Activated CD8-positive, alpha-beta memory T cell treated with anti-CD3 and anti-CD28 coated beads for 1 hour (primary cell): ENCODE results near the gene TPGS1.
A peak's percentile ranks its signal among the peaks of the same experiment; 100 is the strongest.

Experiments
- DNase-seq, 2 donors: peaks; one replicate each; pipeline ENCODE4 v3.0.0-alpha.2; 2020; ENCODE audit warnings: low read depth in 1 of 2; ENCODE audit errors: extremely low read depth in 1 of 2

Gene TPGS1

DNA sequence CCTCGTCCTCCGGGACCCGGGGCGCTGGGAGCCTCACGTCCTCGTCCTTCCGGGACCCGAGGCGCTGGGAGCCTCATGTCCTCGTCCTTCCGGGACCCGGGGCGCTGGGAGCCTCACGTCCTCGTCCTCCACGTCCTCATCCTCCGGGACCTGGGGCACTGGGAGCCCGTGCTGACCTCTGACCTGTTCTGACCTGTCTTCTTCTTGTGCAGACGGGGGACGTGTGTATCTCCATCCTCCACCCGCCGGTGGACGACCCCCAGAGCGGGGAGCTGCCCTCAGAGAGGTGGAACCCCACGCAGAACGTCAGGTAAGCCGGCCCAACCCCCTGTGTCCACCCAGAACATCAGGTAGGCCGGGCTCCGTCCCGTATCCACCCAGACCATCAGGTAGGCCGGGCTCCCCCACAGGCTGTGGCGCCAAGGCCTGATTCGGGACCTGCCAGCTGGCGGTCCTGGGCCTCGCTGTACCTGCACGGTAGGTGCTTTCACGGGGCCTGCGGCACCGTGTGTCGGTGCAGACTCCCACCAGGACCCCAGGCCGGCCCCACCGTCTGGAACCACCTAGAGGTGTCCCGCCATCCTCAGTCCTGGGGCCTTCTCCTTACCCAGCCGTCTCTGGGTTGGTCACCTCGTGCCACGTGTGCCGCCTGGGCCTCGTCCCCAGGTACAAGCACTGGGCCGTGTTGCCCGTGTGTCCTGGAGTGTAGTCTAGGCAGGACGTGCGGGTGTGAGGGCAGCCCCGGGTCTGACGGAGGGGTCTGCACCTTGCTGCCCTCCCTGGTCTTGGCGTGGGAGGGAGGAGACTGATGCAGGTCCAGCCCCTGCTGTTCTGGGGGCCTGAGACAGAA, 29.0 kb downstream of the TPGS1 start:
- DNase-seq = no peak

DNA sequence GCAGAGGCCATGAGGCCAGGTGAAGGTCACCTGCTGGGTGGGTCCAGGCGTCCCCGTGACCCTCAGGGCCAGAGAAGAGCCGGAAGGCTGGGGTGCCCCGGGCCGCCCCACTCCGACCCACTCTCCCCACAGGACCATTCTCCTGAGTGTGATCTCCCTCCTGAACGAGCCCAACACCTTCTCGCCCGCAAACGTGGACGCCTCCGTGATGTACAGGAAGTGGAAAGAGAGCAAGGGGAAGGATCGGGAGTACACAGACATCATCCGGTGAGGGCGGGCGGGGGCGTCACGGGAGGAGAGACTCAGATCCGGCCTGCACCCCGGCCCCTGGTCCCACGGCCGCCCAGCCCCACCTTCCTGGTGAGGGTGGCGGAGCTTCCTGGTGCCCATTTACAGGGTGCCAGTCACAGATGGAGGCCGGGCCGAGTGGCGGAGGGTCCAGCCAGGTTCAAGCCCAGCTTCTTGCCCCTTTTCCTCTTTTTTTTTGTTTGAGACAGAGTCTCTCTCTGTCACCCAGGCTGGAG, 29.6 kb downstream of the TPGS1 start:
- no peak for DNase-seq

DNA sequence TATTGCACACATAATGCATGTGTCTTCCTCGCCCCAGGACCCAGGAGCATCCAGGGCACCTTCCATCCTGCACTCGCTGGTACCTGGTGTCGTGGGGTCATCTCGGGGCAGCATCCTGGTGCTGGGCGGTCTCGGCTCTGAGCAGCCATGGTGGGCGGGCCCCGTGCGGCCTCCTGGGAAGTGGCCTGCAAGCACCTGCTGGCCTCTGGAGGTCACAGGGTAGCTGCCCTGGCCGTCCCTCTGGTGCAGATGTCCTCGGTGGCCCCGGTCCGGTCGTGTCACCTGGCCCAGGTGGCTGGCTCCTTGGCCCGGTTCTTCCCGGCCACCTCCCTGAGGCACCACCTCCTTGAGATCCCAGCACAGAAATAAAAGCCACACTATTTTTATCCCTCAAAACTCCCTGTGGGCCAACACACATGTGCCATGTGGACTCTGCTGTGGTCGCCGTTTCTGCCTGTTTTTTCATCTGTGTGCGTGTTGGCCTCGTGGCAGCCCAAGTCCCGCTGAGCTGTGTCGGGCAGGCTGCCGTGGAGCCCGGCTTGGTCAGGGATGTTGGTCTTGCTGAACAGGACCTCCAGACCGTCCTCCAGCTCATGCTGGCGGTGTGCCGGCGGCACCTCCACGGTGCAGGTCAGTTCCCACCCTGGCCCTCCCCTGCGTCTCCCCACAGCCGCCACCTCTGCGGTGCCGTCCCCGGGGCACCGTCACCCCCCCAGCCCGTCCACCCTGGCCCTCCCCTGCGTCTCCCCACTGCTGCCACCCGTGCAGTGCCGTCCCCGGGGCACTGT, 31.5 kb downstream of the TPGS1 start:
- DNase-seq = no peak

DNA sequence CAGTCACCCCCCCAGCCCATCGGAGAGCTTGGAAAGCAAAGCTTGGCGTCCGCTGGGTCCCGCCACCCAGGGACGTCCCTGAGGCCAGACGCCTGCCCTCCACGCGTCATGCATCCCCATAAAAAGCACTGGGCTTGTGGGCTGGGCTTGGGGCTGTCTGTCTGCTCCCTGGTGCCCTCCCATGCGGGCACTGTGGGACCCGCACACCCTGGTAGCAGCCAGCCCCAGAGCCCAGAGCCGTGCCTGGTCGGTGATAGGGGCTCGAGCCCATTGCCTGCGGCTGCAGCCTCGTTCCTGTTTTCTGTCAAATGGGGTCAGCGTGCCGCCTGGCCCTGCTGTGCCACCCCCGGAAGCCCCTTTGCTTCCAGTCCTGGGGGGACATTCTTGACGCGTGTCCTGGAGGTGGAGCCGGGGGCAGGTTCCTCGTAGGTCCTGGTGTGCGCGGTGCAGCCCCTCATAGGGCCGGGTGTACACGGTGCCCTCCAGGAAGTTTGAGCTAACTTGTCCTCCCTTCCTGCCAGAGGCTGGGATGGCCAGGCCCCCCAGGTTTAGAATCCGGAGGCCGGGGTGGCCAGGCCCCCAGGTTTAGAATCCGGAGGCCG, 32.2 kb downstream of the TPGS1 start:
- DNase-seq = no peak

DNA sequence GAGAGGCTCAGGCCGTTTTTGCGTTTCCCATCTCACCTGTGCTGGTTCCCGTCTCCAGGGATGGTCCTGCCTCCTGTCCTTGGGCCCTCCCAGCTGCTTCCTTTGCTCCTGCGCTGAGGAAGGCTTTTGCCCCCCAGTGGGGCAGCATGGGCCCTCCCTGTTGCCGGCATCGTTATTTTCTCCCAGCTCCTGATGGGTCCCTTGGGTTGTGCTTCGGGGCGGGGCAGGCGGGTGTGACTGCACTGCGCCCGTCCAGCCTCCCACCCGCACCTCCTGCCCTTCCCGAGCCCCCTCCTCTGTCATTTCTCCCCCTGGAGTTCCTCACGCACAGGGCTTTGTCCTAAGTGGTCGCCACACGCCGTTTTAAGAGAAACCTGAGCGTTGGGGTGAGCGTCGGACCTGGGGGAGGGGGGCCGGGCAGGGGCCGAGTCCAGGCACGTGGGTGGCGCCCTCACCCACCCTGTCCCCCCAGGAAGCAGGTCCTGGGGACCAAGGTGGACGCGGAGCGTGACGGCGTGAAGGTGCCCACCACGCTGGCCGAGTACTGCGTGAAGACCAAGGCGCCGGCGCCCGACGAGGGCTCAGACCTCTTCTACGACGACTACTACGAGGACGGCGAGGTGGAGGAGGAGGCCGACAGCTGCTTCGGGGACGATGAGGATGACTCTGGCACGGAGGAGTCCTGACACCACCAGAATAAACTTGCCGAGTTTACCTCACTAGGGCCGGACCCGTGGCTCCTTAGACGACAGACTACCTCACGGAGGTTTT, 33.8 kb downstream of the TPGS1 start:
- no peak for DNase-seq

DNA sequence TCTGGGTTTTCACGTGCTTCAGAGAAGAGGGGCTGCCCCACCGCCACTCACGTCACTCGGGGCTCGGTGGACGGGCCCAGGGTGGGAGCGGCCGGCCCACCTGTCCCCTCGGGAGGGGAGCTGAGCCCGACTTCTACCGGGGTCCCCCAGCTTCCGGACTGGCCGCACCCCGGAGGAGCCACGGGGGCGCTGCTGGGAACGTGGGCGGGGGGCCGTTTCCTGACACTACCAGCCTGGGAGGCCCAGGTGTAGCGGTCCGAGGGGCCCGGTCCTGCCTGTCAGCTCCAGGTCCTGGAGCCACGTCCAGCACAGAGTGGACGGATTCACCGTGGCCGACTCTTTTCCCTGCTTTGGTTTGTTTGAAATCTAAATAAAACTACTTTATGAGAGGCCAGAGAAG, 34.4 kb downstream of the TPGS1 start:
- no peak for DNase-seq

DNA sequence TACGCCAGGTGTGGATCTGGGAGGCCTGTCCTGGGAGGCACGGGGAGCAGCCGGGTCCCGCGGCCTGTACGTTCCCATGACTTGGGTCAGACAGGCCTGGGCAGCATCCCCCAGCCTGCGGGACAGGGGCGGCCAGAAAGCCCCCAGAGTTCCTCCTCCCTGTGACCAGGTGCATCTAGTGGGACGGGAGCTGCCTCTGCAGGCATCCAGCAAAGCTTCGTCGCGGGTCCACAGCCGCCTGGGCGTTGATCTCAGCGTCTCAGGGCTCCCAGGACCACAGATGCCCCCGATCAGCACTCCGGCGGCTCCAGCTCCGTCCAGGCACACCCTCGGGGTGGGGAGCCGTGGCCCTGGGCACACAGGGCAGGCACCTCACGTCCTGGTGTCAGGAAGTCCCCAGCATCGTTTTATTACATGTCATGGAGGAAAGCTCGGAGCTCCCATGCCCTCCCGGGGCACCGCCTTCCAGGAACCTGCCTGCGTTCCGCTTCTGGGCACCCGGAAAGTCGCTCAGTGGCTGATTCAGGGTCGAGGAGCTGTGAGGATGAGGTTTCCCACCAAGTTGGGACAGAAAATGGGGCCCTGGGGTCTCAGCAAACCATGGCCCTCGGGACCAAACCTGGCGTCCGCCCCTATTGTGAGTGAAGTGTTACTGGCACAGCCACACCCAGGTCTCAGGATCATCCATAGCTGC, 35.0 kb downstream of the TPGS1 start:
- DNase-seq = no peak

DNA sequence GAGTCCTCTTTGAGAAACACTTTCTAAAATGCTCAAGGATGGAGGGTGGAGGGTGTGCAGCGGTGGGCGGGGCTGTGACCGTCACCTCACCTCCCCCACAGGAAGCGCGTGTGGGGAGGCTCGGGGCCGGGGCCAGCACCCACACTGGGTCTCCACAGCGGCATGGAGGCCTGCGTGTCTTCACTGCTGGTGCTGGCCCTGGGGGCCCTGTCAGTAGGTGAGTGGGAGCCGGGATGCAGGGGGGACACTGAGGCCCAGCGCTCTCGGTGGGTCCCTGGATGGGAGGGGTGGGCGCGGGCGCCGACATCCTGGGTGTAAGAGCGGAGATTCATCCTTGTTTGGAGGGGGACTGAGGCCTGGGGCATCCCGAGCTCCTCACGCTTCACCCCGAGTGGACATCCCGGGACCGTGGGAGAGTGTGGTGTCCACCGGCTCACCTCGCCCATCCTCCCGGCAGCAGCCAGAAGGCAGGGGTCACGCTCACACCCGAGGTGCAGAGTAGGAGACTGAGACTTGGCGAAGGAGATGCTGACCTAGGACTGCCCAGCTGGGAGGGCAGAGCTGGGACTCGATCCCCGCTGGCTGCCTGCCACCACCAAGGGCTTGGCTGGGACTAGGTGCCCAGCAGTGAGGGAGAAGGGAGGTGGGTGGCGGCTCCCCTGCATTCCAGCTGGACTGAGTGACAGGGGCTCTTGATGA, 36.8 kb downstream of the TPGS1 start, which contains the start of gene GZMM:
TSS of gene GZMM (plus strand) at position 144 of the 699 bp plus-strand sequence. CDS start at position 163, 19 bp downstream.
- peak; percentile 55 to 63 for DNase-seq

DNA sequence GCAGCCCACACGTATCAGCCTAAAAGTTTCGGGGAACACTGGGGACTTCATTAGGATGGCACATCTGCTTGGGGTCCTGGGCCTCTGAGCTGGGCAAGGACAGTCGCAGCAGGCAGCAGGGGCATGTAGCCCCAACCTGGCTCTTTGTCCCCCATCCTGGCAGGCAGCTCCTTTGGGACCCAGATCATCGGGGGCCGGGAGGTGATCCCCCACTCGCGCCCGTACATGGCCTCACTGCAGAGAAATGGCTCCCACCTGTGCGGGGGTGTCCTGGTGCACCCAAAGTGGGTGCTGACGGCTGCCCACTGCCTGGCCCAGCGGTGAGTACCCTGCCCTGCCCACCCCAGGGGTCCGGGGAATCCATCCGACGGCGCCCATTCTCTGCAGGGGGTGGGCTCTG, 39.8 kb downstream of the TPGS1 start:
- DNase-seq = no peak

DNA sequence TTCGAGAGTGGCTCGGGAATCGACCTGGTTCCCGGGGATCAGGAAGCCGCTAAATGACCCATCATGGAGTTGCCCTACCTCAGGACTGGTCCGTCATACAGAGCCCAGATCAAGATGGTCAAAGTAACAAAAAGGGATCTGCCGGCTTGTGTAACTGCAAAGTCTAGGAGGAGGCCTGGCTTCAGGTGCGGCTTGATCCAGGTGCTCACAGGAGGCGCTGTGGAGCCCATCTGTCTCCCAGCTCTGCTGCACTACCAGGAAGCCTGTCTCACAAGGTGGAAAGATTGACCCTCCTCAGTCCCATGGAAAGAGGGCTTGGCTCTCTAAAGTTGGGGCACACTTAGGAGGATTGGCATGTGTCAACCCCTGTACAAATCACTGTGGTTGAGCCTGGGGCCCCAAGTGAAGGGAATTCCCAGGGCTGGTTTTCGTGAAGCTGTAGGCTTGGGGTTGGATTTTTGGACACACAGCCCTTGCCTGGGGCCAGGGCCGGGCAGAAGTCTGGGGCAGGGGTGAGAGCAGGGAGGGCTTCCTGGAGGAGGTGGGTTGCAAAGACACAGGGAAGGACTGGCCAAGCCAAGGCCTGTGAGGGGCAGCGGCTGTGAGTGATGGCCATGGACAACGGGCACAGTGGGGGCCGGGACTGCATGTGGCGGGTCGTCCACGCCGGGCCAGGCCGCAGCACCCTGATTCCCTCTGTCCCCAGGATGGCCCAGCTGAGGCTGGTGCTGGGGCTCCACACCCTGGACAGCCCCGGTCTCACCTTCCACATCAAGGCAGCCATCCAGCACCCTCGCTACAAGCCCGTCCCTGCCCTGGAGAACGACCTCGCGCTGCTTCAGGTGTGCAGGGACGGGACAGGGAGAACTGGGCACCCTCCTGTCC, 40.8 kb downstream of the TPGS1 start:
- DNase-seq = no peak

DNA sequence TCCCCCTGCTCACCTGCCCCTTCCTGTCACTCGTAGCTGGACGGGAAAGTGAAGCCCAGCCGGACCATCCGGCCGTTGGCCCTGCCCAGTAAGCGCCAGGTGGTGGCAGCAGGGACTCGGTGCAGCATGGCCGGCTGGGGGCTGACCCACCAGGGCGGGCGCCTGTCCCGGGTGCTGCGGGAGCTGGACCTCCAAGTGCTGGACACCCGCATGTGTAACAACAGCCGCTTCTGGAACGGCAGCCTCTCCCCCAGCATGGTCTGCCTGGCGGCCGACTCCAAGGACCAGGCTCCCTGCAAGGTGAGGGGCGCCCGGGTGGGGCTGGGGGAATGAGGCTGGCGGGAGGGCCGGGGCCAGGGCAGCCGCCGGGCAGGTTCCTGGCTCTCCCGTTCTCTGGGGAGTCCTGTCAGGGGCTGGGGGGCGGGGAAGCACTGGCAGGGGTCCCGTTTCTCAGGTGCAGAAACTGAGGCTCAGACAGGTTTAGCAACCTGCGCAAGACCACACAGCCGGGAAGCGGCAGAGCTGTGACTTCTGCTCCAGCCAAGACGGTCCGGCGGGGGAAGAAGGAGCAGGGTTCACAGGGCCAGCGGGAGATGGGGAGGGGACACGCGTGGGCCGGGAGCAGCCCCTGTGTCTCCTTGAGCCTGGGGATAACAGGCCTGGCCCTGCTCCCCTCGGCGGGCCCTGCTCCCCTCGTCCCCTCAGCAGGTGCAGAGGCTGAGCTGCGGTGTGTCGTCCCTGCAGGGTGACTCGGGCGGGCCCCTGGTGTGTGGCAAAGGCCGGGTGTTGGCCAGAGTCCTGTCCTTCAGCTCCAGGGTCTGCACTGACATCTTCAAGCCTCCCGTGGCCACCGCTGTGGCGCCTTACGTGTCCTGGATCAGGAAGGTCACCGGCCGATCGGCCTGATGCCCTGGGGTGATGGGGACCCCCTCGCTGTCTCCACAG, 41.9 kb downstream of the TPGS1 start:
- DNase-seq = no peak

DNA sequence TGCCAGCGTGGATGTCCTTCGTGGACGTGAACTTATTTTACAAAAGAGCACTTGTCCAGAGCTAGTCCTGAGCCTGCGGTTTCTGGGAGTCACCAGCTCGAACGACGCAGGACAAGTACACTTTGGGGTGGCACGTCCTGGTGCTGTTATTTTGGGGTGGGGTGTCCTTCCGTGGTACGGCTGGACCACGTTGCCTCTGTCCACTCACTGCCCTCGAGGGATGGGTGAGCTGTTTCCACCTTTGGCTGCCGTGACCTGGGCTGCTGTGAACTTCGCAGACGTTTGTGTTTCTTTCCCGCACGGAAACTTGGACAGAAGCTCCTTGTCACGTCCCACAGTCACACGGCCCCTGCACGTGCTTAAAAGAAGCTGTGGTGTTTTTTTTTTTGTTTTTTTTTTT, 47.5 kb downstream of the TPGS1 start:
- DNase-seq = no peak

DNA sequence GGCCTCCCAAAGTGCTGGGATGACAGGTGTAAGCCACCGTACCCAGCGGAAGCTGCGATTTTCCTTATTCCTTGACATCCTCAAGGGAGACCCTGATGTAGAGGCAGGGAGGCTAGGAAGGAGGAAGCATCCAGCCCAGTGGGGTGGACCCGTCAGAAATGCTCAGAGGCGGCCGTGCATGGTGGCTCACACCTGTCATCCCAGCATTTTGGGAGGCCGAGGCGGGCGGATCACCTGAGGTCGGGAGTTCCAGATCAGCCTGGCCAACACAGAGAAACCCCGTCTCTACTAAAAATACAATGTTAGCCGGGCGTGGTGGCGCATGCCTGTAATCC, 48.1 kb downstream of the TPGS1 start:
- DNase-seq = no peak

DNA sequence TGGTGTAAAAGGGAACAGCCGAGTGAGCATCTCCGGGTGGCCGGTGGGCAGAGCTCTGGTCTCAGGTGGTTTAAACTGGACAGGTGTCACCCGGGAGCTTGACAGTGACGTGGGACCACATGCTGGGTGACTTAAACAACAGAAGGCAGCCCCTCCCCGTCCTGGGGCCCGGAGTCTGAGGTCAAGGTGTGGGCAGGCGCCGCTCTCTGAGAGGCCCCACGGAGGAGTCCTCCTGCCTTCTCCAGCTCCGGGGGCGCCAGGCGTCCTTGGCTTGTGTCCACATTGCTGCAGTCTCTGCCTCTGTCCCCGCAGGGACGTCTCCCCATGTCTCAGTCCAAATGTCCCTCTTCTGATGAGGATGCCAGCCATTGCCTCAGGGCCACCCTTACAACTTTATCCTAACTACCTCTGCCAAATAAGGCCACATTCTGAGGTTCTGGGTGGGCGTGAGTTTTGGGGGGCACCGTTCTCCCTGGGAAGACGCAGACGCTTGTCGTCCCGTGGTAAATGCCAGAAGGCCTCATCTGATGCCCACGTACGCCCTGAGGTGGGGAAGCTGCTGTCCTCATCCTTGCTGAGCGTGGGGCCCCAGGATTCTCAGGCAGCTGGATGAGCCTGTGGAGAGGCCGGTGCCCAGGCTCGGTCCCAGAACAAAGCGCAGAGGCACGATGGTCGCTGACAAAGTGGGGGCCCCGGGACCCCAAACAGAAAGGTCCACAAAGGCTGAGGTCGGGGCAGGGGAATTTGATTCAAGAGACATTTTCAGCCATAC, 49.5 kb downstream of the TPGS1 start:
- no peak for DNase-seq

DNA sequence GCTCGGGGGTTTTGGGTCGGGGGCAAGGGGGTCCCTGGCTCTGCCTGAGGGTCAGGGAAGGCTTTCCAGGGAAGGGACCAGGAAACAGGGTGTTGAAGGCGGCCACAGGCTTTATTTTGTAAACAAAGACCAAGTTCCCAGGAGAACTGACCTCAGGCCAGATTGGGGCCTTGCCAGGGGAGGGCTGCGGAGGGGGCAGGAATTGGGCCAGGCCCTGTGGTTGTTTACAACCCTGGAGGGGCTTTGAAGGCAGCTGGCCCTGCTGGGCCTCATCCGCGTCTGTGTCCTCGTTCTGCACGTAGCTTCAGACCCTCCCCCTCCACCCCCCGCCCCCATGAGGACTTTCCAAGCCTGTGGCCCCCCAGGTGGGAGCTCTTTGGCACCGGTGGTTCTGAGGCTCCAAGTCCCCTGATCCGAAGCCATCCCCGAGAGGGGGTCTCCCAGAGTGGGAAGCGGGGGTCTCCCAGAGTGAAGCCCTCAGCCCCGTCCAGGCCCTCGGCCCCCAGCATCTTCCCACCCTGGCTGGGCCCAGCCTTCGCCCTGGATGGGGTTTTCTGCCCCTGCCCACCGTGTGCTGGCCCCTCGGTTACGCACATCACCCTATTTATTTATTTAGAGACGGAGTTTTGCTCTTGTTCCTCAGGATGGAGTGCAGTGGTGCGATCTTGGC, 51.6 kb downstream of the TPGS1 start:
- no peak for DNase-seq

DNA sequence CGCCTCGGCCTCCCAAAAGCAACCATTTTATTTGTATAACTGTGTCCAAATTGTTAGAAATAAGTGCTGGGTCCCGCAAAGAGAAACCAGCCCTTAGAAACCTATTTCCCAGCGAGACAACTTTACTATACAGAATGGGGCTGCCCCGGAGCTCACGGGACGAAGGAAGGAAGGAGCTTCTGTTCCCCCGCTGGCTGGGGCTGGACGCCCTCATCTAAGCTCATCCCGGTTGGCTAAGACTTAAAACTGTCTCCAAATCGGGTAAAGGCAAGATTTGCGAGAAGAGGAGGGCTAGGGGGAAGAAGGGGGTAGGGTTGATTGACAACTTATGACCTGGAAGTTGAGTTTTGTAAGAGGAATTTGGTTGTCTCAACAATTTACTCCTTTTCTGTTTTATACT, 52.8 kb downstream of the TPGS1 start:
- DNase-seq = no peak
